Liver (tissue), 2 donors: Measurements from ENCODE around the gene FGR.

ENCODE experiments used
- CTCF ChIP-seq: fragments of 150-350 bp; IDR thresholded peaks from 2 replicates; pipeline ENCODE4 v1.5.1; 2017; ENCODE audit warnings: improper control_type of control experiment, low read depth, low read length; ENCODE audit not compliant: missing input control
- REST ChIP-seq: IDR thresholded peaks from 2 replicates; pipeline ENCODE4 v1.6.1; 2016; ENCODE audit warnings: antibody characterized with exemption, mild to moderate bottlenecking
- donor health status: healthy.

- no peak for TF ChIP-seq CTCF
- TF ChIP-seq REST = no peak
Measured at GRCh38 chr1:27585684-27586083, 49.3 kb downstream of the FGR start.
